ENCODE data around the gene NAPG. TPM values are rescaled to one million over a fixed set of nuclear protein-coding genes. Genes with fewer than 3 reads are reported as not detected.

NAPG gene
- total and polyA plus RNA-seq, 2 experiments from 2014 or later, result 29.0 to 43.2 TPM

DNA sequence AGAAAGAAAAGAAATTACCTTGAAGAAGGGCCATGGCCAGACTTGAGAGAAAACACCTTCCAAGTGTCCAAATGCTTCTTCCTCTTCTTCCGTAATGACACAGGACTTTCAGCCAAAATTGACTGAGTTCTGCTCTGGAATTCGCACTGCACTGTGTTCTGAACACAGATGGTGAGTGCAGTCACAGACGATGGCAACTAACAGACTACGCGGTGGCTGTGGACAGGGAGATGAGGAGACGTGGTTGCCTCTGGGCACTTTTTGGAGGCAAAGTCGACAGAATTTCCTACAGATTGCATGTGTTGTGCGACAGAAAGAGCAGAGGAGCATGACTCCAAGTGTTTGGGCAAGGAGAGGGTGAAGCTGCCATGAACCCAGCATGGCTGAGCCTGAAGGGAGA lies 4.3 kb upstream of the NAPG start:
- H2AFZ ChIP-seq, result no peak overlapping the region
- H3K4me2 ChIP-seq, result no peak overlapping the region
- no peaks in the 10 kb centered on the region for H3K9me2 ChIP-seq (replicated peaks; ENCODE audit: insufficient read depth)
- H3K9me3 ChIP-seq (ENCODE audit: low read depth), result no peaks in the 10 kb centered on the region
- WGBS (ENCODE audit: low lambda C conversion rate, missing lambda C conversion rate), result 85% methylated on average over 8 of the region's 8 CpGs
- H3K27me3 ChIP-seq, result no peaks in the 10 kb centered on the region
- H3K27ac ChIP-seq, result no peak overlapping the region
- DNase-seq (ENCODE audit: low spot score), result no peak
- TF ChIP-seq, protein P1, sequence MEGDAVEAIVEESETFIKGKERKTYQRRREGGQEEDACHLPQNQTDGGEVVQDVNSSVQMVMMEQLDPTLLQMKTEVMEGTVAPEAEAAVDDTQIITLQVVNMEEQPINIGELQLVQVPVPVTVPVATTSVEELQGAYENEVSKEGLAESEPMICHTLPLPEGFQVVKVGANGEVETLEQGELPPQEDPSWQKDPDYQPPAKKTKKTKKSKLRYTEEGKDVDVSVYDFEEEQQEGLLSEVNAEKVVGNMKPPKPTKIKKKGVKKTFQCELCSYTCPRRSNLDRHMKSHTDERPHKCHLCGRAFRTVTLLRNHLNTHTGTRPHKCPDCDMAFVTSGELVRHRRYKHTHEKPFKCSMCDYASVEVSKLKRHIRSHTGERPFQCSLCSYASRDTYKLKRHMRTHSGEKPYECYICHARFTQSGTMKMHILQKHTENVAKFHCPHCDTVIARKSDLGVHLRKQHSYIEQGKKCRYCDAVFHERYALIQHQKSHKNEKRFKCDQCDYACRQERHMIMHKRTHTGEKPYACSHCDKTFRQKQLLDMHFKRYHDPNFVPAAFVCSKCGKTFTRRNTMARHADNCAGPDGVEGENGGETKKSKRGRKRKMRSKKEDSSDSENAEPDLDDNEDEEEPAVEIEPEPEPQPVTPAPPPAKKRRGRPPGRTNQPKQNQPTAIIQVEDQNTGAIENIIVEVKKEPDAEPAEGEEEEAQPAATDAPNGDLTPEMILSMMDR (IDR thresholded peaks at IDR 0.05; ENCODE audit: poor library complexity), result no peak
- TF ChIP-seq EZH2 (IDR thresholded peaks at IDR 0.05; ENCODE audit: borderline replicate concordance) (no peak), EZH2phosphoT487 (IDR thresholded peaks at IDR 0.05; ENCODE audit: low read depth, severe bottlenecking, unreplicated experiment) (no peak)
- H3K79me2 ChIP-seq, result peaks cover 4% of the 10 kb centered on the region
- H3K4me1 ChIP-seq (ENCODE audit: insufficient read depth), result peaks cover 5% of the 10 kb centered on the region
- no peaks in the 10 kb centered on the region for H3K36me3 ChIP-seq (replicated peaks; ENCODE audit: insufficient read depth, low read depth)
- H3K4me3 ChIP-seq, result no peak overlapping the region
- no peaks in the 10 kb centered on the region for H4K20me1 ChIP-seq (ENCODE audit: insufficient read depth, poor library complexity, severe bottlenecking)

GRCh38 chr18:10522574-10522973 lies 3.3 kb upstream of the NAPG start:
- H3K79me2 ChIP-seq, result peaks cover 14% of the 10 kb centered on the region
- peaks cover 10% of the 10 kb centered on the region for H3K4me1 ChIP-seq (ENCODE audit: insufficient read depth)
- WGBS (ENCODE audit: low lambda C conversion rate, missing lambda C conversion rate), result 63% methylated on average over 2 of the region's 2 CpGs
- no peaks in the 10 kb centered on the region for H3K27me3 ChIP-seq
- no peak for DNase-seq (ENCODE audit: low spot score)
- no peak overlapping the region for H2AFZ ChIP-seq
- no peak overlapping the region for H3K4me3 ChIP-seq
- no peaks in the 10 kb centered on the region for H4K20me1 ChIP-seq (ENCODE audit: insufficient read depth, poor library complexity, severe bottlenecking)
- no peaks in the 10 kb centered on the region for H3K9me2 ChIP-seq (replicated peaks; ENCODE audit: insufficient read depth)
- H3K36me3 ChIP-seq (replicated peaks; ENCODE audit: insufficient read depth, low read depth), result no peaks in the 10 kb centered on the region
- no peak overlapping the region for H3K27ac ChIP-seq
- TF ChIP-seq EZH2phosphoT487 (IDR thresholded peaks at IDR 0.05; ENCODE audit: low read depth, severe bottlenecking, unreplicated experiment), result no peak
- TF ChIP-seq, protein P1 (IDR thresholded peaks at IDR 0.05; ENCODE audit: poor library complexity), result no peak
- TF ChIP-seq EZH2 (IDR thresholded peaks at IDR 0.05; ENCODE audit: borderline replicate concordance), result no peak
- no peaks in the 10 kb centered on the region for H3K9me3 ChIP-seq (ENCODE audit: low read depth)
- no peak overlapping the region for H3K4me2 ChIP-seq

GRCh38 chr18:10523544-10523943 lies 2.3 kb upstream of the NAPG start:
- Histone ChIP-seq H3K79me2 (peaks cover 24% of the 10 kb centered on the region), H4K20me1 (ENCODE audit: insufficient read depth, poor library complexity, severe bottlenecking) (peaks cover 4% of the 10 kb centered on the region), H3K4me2 (no peak overlapping the region), H2AFZ (no peak overlapping the region), H3K9me3 (ENCODE audit: low read depth) (no peaks in the 10 kb centered on the region), H3K36me3 (replicated peaks; ENCODE audit: insufficient read depth, low read depth) (no peaks in the 10 kb centered on the region), H3K4me3 (no peak overlapping the region), H3K27ac (no peak overlapping the region), H3K27me3 (no peaks in the 10 kb centered on the region), H3K4me1 (ENCODE audit: insufficient read depth) (peaks cover 11% of the 10 kb centered on the region), H3K9me2 (replicated peaks; ENCODE audit: insufficient read depth) (no peaks in the 10 kb centered on the region)
- TF ChIP-seq EZH2phosphoT487 (IDR thresholded peaks at IDR 0.05; ENCODE audit: low read depth, severe bottlenecking, unreplicated experiment) (no peak), EZH2 (IDR thresholded peaks at IDR 0.05; ENCODE audit: borderline replicate concordance) (no peak)
- TF ChIP-seq, protein P1 (IDR thresholded peaks at IDR 0.05; ENCODE audit: poor library complexity), result no peak
- WGBS (ENCODE audit: low lambda C conversion rate, missing lambda C conversion rate), result 73% methylated on average over 4 of the region's 4 CpGs
- DNase-seq (ENCODE audit: low spot score), result no peak
